ENCODE measurements around the gene TCP11. TPM values are rescaled to one million over a fixed set of nuclear protein-coding genes. Genes with fewer than 3 reads are reported as not detected.

The TCP11 gene
- total and polyA plus RNA-seq, 2 of the 13 experiments (the other 11 are each of a cell fraction or from before 2014, with no cell fraction given): 0.04 TPM; not detected in 1

DNA sequence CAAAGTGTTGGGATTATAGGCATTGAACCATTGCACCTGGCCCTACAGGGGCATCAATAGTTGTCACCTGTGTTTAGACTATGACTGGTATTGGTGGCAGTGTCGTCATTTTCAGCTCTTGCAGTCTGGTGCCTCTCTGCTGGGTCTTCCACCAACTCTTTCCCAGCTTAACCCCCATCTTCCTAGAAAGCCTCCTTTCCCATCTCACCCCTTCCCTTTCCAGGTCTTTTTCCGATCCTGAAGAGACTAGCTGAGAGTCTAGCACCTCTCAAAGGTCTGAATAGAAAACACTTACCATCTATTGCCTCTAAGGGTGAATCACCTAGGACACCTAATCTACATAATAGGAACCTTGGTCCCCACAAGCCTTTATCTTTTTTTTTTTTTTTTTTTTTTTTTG, 71.0 kb downstream of the TCP11 start:
- Histone ChIP-seq H3K36me3 (replicated peaks in 1 of 2; ENCODE audit: control insufficient read depth in 1 of 2, insufficient read depth in 2 of 2, low read length in 2 of 2) (peaks cover 6% of the 10 kb centered on the region in 2 experiments; a peak in 4 of 5 replicates), H3K4me3 (replicated peaks in 1 of 3; ENCODE audit: insufficient read depth in 1 of 3, low read depth in 2 of 3, low read length in 3 of 3) (no peak overlapping the region), H2AFZ (ENCODE audit: low read length) (no peak overlapping the region), H3K27me3 (ENCODE audit: control insufficient read depth in 1 of 2, insufficient read depth in 2 of 2, low read length in 2 of 2) (no peaks in the 10 kb centered on the region), H3K4me2 (ENCODE audit: low read depth, low read length) (no peak overlapping the region), H4K20me1 (ENCODE audit: insufficient read depth, low read length) (no peaks in the 10 kb centered on the region), H3K9me3 (ENCODE audit: low read length) (no peaks in the 10 kb centered on the region), H3K9ac (ENCODE audit: insufficient read depth, low read depth, low read length) (no peak overlapping the region), H3K4me1 (ENCODE audit: insufficient read depth, low read length) (no peaks in the 10 kb centered on the region), H3K79me2 (ENCODE audit: insufficient read depth, low read length) (no peaks in the 10 kb centered on the region), H3K27ac (ENCODE audit: extremely low read length, insufficient read depth, low read length) (no peak overlapping the region)
- CTCF ChIA-PET (ENCODE audit: low intra/inter-chr PET ratio, low total read pairs): no interaction called here
- POLR2A ChIA-PET: no interaction called here
- FAIRE-seq (no peak), DNase-seq (ENCODE audit: low spot score) (no peak), ATAC-seq (no peak)
- no TSS peak for BruUV-seq (replicated peaks)
- intact Hi-C loops (cut with micrococcal nuclease; ENCODE audit: unreplicated experiment): no loop called here
- in situ Hi-C loops (cut with HindIII; ENCODE audit: extremely low pct_ligation_motif_present, low pct_unique_long_range_greater_than_20kb): no loop called here
- TF ChIP-seq ZBTB1 (CRISPR knock-in tag; IDR thresholded peaks at IDR 0.05; ENCODE audit: borderline replicate concordance) (no peak), EEA1 (CRISPR knock-in tag; IDR thresholded peaks at IDR 0.05; ENCODE audit: borderline replicate concordance) (no peak), KAT2B (IDR thresholded peaks at IDR 0.05; ENCODE audit: borderline replicate concordance, low read depth, low read length) (no peak), BRCA1 (CRISPR knock-in tag; IDR thresholded peaks at IDR 0.05) (no peak), NCOA1 (CRISPR knock-in tag; IDR thresholded peaks at IDR 0.05) (no peak), ELF1 (CRISPR knock-in tag; IDR thresholded peaks at IDR 0.05) (no peak)
- TF ChIP-seq, protein P1, sequence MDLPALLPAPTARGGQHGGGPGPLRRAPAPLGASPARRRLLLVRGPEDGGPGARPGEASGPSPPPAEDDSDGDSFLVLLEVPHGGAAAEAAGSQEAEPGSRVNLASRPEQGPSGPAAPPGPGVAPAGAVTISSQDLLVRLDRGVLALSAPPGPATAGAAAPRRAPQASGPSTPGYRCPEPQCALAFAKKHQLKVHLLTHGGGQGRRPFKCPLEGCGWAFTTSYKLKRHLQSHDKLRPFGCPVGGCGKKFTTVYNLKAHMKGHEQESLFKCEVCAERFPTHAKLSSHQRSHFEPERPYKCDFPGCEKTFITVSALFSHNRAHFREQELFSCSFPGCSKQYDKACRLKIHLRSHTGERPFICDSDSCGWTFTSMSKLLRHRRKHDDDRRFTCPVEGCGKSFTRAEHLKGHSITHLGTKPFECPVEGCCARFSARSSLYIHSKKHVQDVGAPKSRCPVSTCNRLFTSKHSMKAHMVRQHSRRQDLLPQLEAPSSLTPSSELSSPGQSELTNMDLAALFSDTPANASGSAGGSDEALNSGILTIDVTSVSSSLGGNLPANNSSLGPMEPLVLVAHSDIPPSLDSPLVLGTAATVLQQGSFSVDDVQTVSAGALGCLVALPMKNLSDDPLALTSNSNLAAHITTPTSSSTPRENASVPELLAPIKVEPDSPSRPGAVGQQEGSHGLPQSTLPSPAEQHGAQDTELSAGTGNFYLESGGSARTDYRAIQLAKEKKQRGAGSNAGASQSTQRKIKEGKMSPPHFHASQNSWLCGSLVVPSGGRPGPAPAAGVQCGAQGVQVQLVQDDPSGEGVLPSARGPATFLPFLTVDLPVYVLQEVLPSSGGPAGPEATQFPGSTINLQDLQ (CRISPR knock-in tag; IDR thresholded peaks at IDR 0.05): no peak
- TF ChIP-seq, protein P2, sequence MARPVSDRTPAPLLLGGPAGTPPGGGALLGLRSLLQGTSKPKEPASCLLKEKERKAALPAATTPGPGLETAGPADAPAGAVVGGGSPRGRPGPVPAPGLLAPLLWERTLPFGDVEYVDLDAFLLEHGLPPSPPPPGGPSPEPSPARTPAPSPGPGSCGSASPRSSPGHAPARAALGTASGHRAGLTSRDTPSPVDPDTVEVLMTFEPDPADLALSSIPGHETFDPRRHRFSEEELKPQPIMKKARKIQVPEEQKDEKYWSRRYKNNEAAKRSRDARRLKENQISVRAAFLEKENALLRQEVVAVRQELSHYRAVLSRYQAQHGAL (CRISPR knock-in tag; IDR thresholded peaks at IDR 0.05; ENCODE audit: not compliant biosample characterization): no peak
- 95% methylated on average over 2 of the region's 2 CpGs for WGBS (ENCODE audit: low lambda C conversion rate)

Measured in HepG2 (cell line).